ENCODE results near the gene HCFC2.

Gene HCFC2

GRCh38 chr12:104137902-104138796 lies 73.8 kb downstream of the HCFC2 start, which contains the start of gene NFYB (continued):
- no peak for TF ChIP-seq CTCF (tag by site-specific recombination; IDR thresholded peaks at IDR 0.05)
- TF ChIP-seq YY2 (tag by site-specific recombination; IDR thresholded peaks at IDR 0.05): 0 out of 2 replicates have a peak, but pooled peaks have one; percentile 26
- no peak for TF ChIP-seq ZNF112 (tag by site-specific recombination; IDR thresholded peaks at IDR 0.05)
- no peak for TF ChIP-seq ZSCAN16 (tag by site-specific recombination; IDR thresholded peaks at IDR 0.05)
- no peak for TF ChIP-seq TCF7L2 (IDR thresholded peaks at IDR 0.05; ENCODE audit: borderline replicate concordance, low read depth, low read length)
- TF ChIP-seq, protein P1, sequence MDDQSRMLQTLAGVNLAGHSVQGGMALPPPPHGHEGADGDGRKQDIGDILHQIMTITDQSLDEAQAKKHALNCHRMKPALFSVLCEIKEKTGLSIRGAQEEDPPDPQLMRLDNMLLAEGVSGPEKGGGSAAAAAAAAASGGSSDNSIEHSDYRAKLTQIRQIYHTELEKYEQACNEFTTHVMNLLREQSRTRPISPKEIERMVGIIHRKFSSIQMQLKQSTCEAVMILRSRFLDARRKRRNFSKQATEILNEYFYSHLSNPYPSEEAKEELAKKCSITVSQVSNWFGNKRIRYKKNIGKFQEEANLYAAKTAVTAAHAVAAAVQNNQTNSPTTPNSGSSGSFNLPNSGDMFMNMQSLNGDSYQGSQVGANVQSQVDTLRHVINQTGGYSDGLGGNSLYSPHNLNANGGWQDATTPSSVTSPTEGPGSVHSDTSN (CRISPR knock-in tag; IDR thresholded peaks at IDR 0.05): peak; percentile 17; the same call in 1 of the 2 replicates
- TF ChIP-seq ZSCAN18 (tag by site-specific recombination; IDR thresholded peaks at IDR 0.05): no peak
- no peak for TF ChIP-seq ZNF274 (IDR thresholded peaks at IDR 0.05; ENCODE audit: low read length)
- no peak for TF ChIP-seq ZNF274 (tag by site-specific recombination; IDR thresholded peaks at IDR 0.05; ENCODE audit: borderline replicate concordance)
- no peak for TF ChIP-seq MEIS1 (CRISPR knock-in tag; IDR thresholded peaks at IDR 0.05; ENCODE audit: borderline replicate concordance)
- no peak for TF ChIP-seq ELK4 (IDR thresholded peaks at IDR 0.05; ENCODE audit: borderline replicate concordance, low read depth, low read length)
- TF ChIP-seq ZNF223 (tag by site-specific recombination; IDR thresholded peaks at IDR 0.05): no peak
- TF ChIP-seq YY1 (tag by site-specific recombination; IDR thresholded peaks at IDR 0.05): no peak; the same call in 1 of the 2 replicates
- no peak for TF ChIP-seq ZNF768 (tag by site-specific recombination; IDR thresholded peaks at IDR 0.05)
- TF ChIP-seq ZNF707 (tag by site-specific recombination; IDR thresholded peaks at IDR 0.05): no peak
- TF ChIP-seq KLF16 (tag by site-specific recombination; IDR thresholded peaks at IDR 0.05): 0 out of 2 replicates have a peak, but pooled peaks have one; percentile 41
- peak; percentile 92 for TF ChIP-seq ZNF335 (tag by site-specific recombination; conservative IDR thresholded peaks at IDR 0.05)
- no peak for TF ChIP-seq ZNF239 (tag by site-specific recombination; IDR thresholded peaks at IDR 0.05)
- 0 out of 2 replicates have a peak, but pooled peaks have one; percentile 22 for TF ChIP-seq ZBTB17 (tag by site-specific recombination; IDR thresholded peaks at IDR 0.05)
- TF ChIP-seq, protein P2, sequence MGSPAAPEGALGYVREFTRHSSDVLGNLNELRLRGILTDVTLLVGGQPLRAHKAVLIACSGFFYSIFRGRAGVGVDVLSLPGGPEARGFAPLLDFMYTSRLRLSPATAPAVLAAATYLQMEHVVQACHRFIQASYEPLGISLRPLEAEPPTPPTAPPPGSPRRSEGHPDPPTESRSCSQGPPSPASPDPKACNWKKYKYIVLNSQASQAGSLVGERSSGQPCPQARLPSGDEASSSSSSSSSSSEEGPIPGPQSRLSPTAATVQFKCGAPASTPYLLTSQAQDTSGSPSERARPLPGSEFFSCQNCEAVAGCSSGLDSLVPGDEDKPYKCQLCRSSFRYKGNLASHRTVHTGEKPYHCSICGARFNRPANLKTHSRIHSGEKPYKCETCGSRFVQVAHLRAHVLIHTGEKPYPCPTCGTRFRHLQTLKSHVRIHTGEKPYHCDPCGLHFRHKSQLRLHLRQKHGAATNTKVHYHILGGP (tag by site-specific recombination; IDR thresholded peaks at IDR 0.05): no peak
- TF ChIP-seq ZNF76 (tag by site-specific recombination; IDR thresholded peaks at IDR 0.05; ENCODE audit: borderline replicate concordance, low read depth): no peak
- TF ChIP-seq PRDM1 (tag by site-specific recombination; IDR thresholded peaks at IDR 0.05): no peak
- no peak for TF ChIP-seq ZNF626 (tag by site-specific recombination; IDR thresholded peaks at IDR 0.05)
- no peak for TF ChIP-seq ZNF513 (tag by site-specific recombination; IDR thresholded peaks at IDR 0.05)
- no peak for TF ChIP-seq ZNF114 (tag by site-specific recombination; IDR thresholded peaks at IDR 0.05)
- peak; percentile 70; the same call in 1 of the 2 replicates for TF ChIP-seq ZEB2 (tag by site-specific recombination; IDR thresholded peaks at IDR 0.05)
- TF ChIP-seq ZNF214 (tag by site-specific recombination; IDR thresholded peaks at IDR 0.05; ENCODE audit: borderline replicate concordance): no peak
- TF ChIP-seq ZNF169 (tag by site-specific recombination; IDR thresholded peaks at IDR 0.05): no peak
- no peak for TF ChIP-seq ZNF596 (tag by site-specific recombination; IDR thresholded peaks at IDR 0.05)
- peak; percentile 99 for TF ChIP-seq ZNF341 (tag by site-specific recombination; IDR thresholded peaks at IDR 0.05; ENCODE audit: low read depth)
